Measurements from ENCODE around the gene PRDM15.

PRDM15 gene

GRCh38 chr21:41846033-41846317 is 33.2 kb downstream of the PRDM15 start:
- DNase-seq (ENCODE audit: low read depth) = no peak
- no peak overlapping the region for H3K4me3 ChIP-seq (ENCODE audit: low read depth, low read length)
- no peak for TF ChIP-seq CTCF (conservative IDR thresholded peaks at IDR 0.05; ENCODE audit: low read depth, low read length)

- TF ChIP-seq CTCF (conservative IDR thresholded peaks at IDR 0.05; ENCODE audit: low read depth, low read length) = no peak
- no peak overlapping the region for H3K4me3 ChIP-seq (ENCODE audit: low read depth, low read length)
- DNase-seq (ENCODE audit: low read depth) = no peak
Observed at GRCh38 chr21:41845310-41846032, 33.7 kb downstream of the PRDM15 start.

GRCh38 chr21:41843584-41843983 is 35.6 kb downstream of the PRDM15 start:
- no peak for DNase-seq (ENCODE audit: low read depth)
- no peak for TF ChIP-seq CTCF (conservative IDR thresholded peaks at IDR 0.05; ENCODE audit: low read depth, low read length)
- H3K4me3 ChIP-seq (ENCODE audit: low read depth, low read length) = no peak overlapping the region

- DNase-seq (ENCODE audit: low read depth) = no peak
- TF ChIP-seq CTCF (conservative IDR thresholded peaks at IDR 0.05; ENCODE audit: low read depth, low read length) = no peak
- H3K4me3 ChIP-seq (ENCODE audit: low read depth, low read length) = no peak overlapping the region
Observed at GRCh38 chr21:41840880-41841279, 38.3 kb downstream of the PRDM15 start.

GRCh38 chr21:41839387-41840000 is 39.6 kb downstream of the PRDM15 start:
- DNase-seq (ENCODE audit: low read depth) = no peak
- no peak overlapping the region for H3K4me3 ChIP-seq (ENCODE audit: low read depth, low read length)
- no peak for TF ChIP-seq CTCF (conservative IDR thresholded peaks at IDR 0.05; ENCODE audit: low read depth, low read length)

GRCh38 chr21:41837756-41838297 is 41.3 kb downstream of the PRDM15 start:
- DNase-seq (ENCODE audit: low read depth) = no peak
- no peak for TF ChIP-seq CTCF (conservative IDR thresholded peaks at IDR 0.05; ENCODE audit: low read depth, low read length)
- H3K4me3 ChIP-seq (ENCODE audit: low read depth, low read length) = no peak overlapping the region
